ENCODE data around the gene MBD5.
"Not testable (repeated sequence)": the region's sequence is repeated elsewhere in the genome, so short reads cannot be mapped to it uniquely, and the experiment has no call there.

The MBD5 gene

GRCh38 chr2:148523315-148523714 is 502.4 kb downstream of the MBD5 start:
- DNase-seq (ENCODE audit: low read depth) = no peak

- DNase-seq (ENCODE audit: low read depth) = no peak
Measured at GRCh38 chr2:148524519-148524919, 503.6 kb downstream of the MBD5 start.

GRCh38 chr2:148525130-148525529 is 504.2 kb downstream of the MBD5 start:
- no peak for DNase-seq (ENCODE audit: low read depth)

GRCh38 chr2:148526509-148527346 is 505.8 kb downstream of the MBD5 start:
- DNase-seq (ENCODE audit: low read depth) = no peak

- DNase-seq (ENCODE audit: low read depth) = no peak
Measured at GRCh38 chr2:148527488-148528340, 506.8 kb downstream of the MBD5 start.

GRCh38 chr2:148528356-148529064 is 507.6 kb downstream of the MBD5 start:
- DNase-seq (ENCODE audit: low read depth) = no peak

GRCh38 chr2:148529745-148530144 is 508.9 kb downstream of the MBD5 start:
- DNase-seq (ENCODE audit: low read depth) = no peak

GRCh38 chr2:148530350-148530749 is 509.5 kb downstream of the MBD5 start:
- no peak for DNase-seq (ENCODE audit: low read depth)

GRCh38 chr2:148531235-148531634 is 510.3 kb downstream of the MBD5 start:
- DNase-seq (ENCODE audit: low read depth) = no peak

GRCh38 chr2:148531669-148532428 is 511.0 kb downstream of the MBD5 start:
- no peak for DNase-seq (ENCODE audit: low read depth)

GRCh38 chr2:148533004-148533403 is 512.1 kb downstream of the MBD5 start:
- no peak for DNase-seq (ENCODE audit: low read depth)

- DNase-seq (ENCODE audit: low read depth) = no peak
Measured at GRCh38 chr2:148533685-148534084, 512.8 kb downstream of the MBD5 start.

GRCh38 chr2:148534416-148535204 is 513.7 kb downstream of the MBD5 start:
- no peak for DNase-seq (ENCODE audit: low read depth)

GRCh38 chr2:148538375-148538774 is 517.5 kb downstream of the MBD5 start:
- no peak for DNase-seq (ENCODE audit: low read depth)

- DNase-seq (ENCODE audit: low read depth) = no peak
Measured at GRCh38 chr2:148540022-148540421, 519.1 kb downstream of the MBD5 start.

- no peak for DNase-seq (ENCODE audit: low read depth)
Measured at GRCh38 chr2:148541792-148542191, 520.9 kb downstream of the MBD5 start.

- no peak for DNase-seq (ENCODE audit: low read depth)
Measured at GRCh38 chr2:148542614-148543013, 521.7 kb downstream of the MBD5 start.

GRCh38 chr2:148543088-148543540 is 522.2 kb downstream of the MBD5 start:
- not testable (repeated sequence) for DNase-seq (ENCODE audit: low read depth)

GRCh38 chr2:148545390-148546256 is 524.7 kb downstream of the MBD5 start:
- no peak for DNase-seq (ENCODE audit: low read depth)

- DNase-seq (ENCODE audit: low read depth) = no peak
Measured at GRCh38 chr2:148546270-148546669, 525.4 kb downstream of the MBD5 start.

Data from activated gamma-delta T cell treated with anti-CD3 and anti-CD28 coated beads, Interleukin-2, amount 50 U/mL, for 16 hours (primary cell).